ENCODE data around the gene EYA2. TPM values are rescaled to one million over a fixed set of nuclear protein-coding genes. Genes with fewer than 3 reads are reported as not detected.

EYA2 gene
- total RNA-seq, 1 experiment from 2014 or later, result 0.74 TPM

DNA sequence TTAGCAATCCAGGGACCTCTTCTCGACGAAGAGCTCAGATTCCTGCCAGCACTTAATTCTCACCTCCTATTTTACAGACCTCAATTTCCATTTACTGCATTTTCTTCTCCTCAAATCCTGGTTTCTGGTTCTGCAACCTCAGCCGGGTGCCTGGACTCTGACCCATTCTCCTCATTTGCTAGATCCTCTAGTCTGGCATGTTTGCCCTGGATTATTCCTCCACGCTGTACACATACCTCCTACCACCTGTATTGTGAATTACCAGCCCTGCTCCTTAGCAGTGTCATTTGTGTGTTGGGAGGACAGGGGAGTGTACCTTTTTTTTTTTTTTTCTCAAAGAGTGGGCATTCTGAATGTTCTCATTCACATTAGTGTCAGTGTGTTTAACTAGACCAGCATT, 257.4 kb downstream of the EYA2 start:
- TF ChIP-seq CTCF (conservative IDR thresholded peaks at IDR 0.05), result no peak
- H3K9me3 ChIP-seq (ENCODE audit: control insufficient read depth, low read depth, low read length), result no peaks in the 10 kb centered on the region
- H2BK20ac ChIP-seq (ENCODE audit: low read depth, low read length, poor library complexity, severe bottlenecking), result no peak overlapping the region
- Mint-ChIP-seq H3K27me3 (ENCODE audit: low read depth) (peaks cover 14% of the 10 kb centered on the region), H3K4me1 (peaks cover 0 to 3% of the 10 kb centered on the region in 2 experiments; a peak in 2 of 4 replicates), H3K36me3 (ENCODE audit: insufficient read depth in 1 of 3, low read depth in 3 of 3) (no peaks in the 10 kb centered on the region; a peak in 1 of 7 replicates), H3K9me3 (no peaks in the 10 kb centered on the region; a peak in 1 of 5 replicates), H3K27ac (no peak overlapping the region), H3K4me3 (no peak overlapping the region)
- no peaks in the 10 kb centered on the region for H4K20me1 ChIP-seq (ENCODE audit: control insufficient read depth, insufficient read depth, insufficient read length)
- WGBS (ENCODE audit: extremely low coverage, insufficient read length, low lambda C conversion rate), result no CpG with 5 or more reads among the region's 4 CpGs
- no peak overlapping the region for H4K5ac ChIP-seq (ENCODE audit: insufficient read length, low read depth, low read length)
- no peaks in the 10 kb centered on the region for H3K23me2 ChIP-seq (ENCODE audit: insufficient read length, low read depth, low read length, poor library complexity, severe bottlenecking)
- H3K27ac ChIP-seq (ENCODE audit: insufficient read length, low read depth, low read length), result no peak overlapping the region
- no peak overlapping the region for H2BK15ac ChIP-seq (ENCODE audit: low read depth, low read length)
- no peaks in the 10 kb centered on the region for H3K27me3 ChIP-seq (ENCODE audit: insufficient read depth, low read length)
- no peak for DNase-seq
- H3K14ac ChIP-seq (ENCODE audit: insufficient read depth, low read length), result no peak overlapping the region
- no peak overlapping the region for H2AK5ac ChIP-seq (ENCODE audit: insufficient read length, low read length)
- H4K91ac ChIP-seq (ENCODE audit: insufficient read length, low read depth, low read length), result no peak overlapping the region
- H3K56ac ChIP-seq (ENCODE audit: insufficient read length, low read depth, low read length), result no peak overlapping the region
- H3K79me1 ChIP-seq (ENCODE audit: insufficient read depth, low read depth, low read length, poor library complexity, severe bottlenecking), result no peaks in the 10 kb centered on the region
- no peak overlapping the region for H2BK5ac ChIP-seq (ENCODE audit: insufficient read length, low read length)
- H3K4me1 ChIP-seq (ENCODE audit: insufficient read depth, low read length), result no peaks in the 10 kb centered on the region
- no peak overlapping the region for H2BK12ac ChIP-seq (ENCODE audit: insufficient read length, low read depth, low read length)
- H2AFZ ChIP-seq (ENCODE audit: low read length), result no peak overlapping the region
- H2BK120ac ChIP-seq (ENCODE audit: low read depth, low read length, poor library complexity, severe bottlenecking), result no peak overlapping the region
- H4K8ac ChIP-seq (replicated peaks; ENCODE audit: insufficient read length, low read depth, low read length), result no peak overlapping the region
- H3T11ph ChIP-seq (ENCODE audit: low read length), result no peak overlapping the region
- H3K4ac ChIP-seq (ENCODE audit: low read depth, low read length), result no peak overlapping the region
- H3K4me2 ChIP-seq (ENCODE audit: insufficient read depth, insufficient read length, low read length), result no peak overlapping the region
- H3K79me2 ChIP-seq (ENCODE audit: insufficient read depth, low read length), result no peaks in the 10 kb centered on the region
- H3K9ac ChIP-seq (ENCODE audit: extremely low read depth, insufficient read length, low read length), result no peak overlapping the region
- H3K18ac ChIP-seq (ENCODE audit: insufficient read length, low read depth, low read length), result no peak overlapping the region
- H3K23ac ChIP-seq (ENCODE audit: insufficient read length, low read depth, low read length), result no peak overlapping the region
